HG02981 (cell line): ENCODE results near the gene PLXNA2.

Source experiments
- ATAC-seq: cut with Tn5 transposase; IDR thresholded peaks from one replicate; pipeline ENCODE4 v1.9.1; 2021; ENCODE audit warnings: mild to moderate bottlenecking, moderate library complexity; ENCODE audit not compliant: unreplicated experiment

Gene PLXNA2

DNA sequence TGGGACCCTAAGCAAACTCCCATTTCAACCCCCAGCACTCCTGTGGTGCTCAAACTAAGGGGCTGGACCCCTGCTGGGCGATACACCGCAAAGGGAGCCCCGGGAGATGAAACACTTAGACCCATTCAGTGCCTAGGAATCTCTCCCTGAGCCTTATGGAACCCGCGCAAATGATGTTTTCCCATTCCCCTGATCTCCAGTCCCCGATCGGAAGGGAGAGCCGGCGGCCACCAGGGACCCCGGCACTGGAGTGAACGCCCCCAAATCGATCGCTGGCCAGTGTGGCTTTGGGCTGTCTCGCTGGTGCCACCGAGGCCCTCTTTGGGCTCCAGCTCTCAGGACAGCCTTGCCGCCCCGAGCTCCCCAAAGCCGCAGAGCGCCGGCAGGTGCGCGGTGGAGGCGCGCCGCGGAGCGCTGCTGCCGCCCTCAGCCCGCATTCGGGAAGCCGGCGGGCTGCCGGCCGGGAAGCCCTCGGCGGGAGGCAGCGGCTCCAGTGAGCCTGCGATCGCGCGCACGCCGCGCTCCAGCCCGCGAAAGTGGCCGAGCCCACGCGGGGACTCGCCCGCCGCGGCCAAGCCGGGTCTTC, 1.1 kb downstream of the PLXNA2 start:
- ATAC-seq: no peak

DNA sequence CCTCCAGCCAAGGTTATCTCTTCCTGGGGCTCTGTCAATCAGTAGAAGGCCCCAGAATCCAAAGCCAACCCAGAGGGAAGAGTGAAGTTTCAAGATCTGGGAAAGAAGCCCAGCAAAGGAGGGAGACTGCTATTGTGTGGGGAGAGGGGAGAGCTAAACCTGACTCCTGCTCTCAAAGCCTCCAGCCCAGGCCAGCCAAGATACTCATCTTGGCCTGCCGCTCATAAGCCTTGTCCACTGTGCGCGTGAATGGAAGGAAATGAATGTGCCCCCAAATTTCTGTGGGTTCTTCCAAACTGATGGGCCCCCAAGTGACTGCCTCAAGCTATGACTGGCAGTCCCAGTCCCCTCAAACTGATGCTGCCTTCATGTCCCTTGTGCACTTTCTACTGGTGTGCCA, 2.0 kb downstream of the PLXNA2 start:
- no peak for ATAC-seq

DNA sequence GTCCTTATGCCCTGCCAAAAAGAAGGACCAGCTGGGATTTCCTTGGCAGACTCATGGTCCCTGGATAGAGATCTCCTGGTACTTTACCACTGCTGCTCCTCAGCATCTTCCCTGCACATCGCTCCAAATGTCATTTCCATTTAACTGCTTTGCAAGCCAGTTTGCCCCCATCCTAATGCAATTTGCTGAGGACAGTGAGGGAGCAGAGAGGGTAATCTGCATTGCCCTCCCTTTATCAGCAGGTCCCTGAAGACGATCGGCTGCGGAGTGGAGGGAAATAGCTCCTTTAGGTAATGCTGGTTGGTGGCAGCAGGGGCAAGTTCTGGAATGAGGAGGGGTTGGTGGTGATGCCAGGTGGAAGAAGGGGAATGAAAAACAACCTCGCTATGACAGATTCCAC, 2.7 kb downstream of the PLXNA2 start:
- no peak for ATAC-seq

DNA sequence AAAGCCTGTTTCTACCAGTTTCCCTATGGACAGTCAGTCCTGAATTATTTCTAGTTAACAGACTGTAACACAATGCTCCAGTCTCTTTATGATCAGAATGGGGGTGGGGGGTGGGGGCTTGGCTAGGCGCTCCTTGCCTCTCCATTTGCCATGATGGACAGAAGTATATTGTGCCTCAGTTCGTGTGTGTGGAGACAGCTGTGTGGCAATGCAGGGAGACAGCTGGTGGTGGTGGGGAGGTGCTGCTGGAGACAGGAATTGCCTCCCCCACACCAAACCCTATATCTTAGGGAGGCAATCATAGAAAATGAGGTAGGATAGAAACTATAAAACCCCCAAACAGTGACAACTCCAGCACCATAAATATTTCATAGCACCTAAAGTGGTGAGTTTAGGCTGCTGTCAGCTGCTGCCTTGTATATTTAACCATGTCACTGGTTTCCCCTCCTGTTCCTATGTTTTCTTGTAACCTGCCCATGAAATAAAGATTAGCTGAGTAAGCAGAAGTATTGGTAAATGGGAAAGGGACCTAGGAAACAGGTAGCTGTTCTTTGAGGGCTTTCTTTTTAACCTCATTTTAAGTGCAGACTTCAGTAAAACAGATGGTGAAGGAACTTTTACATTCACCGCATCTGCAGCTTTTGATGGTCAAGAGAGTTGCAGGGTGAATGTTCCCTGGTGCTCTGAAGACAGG, 3.4 kb downstream of the PLXNA2 start:
- ATAC-seq: no peak

DNA sequence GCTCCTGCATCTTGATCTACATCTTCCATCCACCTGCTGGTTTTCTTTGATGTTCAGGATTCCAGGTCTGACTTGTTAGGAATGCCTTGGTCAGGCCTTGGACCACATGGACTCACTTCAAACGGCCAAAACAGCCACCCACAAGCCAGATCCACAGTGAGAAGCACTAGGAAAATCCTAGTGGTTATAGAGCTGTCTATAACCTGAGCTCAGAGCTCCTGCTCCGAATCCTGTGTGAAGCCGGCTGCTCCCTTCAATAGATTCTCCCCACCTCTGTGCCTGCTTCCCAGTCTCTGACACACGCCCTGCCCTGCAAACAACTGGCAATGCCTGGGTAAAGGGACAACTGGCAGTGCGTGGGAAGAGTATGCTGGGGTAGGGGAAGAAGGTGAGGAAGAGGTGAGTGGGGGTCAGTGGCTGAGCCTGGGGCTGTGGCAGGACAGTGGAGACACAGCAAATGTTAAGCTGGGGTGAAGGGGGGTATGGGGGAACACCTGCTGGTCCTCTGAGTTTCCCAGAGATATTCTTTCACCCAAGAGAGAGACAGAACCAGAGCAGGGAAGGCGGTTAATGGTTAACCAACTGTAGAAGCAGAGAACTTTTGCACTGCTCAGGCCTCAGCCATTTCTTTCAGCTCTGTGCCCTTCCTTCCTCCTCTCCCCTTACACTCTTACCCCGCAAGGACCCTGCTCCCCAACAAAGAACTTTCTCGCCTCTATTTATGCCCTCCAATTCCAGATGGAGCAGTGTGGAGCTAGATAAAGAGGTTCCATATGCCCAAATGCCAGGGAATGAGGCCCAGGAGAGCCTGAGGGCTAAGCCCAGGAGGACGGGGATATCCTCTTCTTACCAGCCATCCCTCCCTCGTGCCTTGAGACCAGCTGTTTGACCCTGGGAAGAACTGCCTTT, 4.5 kb downstream of the PLXNA2 start:
- no peak for ATAC-seq

DNA sequence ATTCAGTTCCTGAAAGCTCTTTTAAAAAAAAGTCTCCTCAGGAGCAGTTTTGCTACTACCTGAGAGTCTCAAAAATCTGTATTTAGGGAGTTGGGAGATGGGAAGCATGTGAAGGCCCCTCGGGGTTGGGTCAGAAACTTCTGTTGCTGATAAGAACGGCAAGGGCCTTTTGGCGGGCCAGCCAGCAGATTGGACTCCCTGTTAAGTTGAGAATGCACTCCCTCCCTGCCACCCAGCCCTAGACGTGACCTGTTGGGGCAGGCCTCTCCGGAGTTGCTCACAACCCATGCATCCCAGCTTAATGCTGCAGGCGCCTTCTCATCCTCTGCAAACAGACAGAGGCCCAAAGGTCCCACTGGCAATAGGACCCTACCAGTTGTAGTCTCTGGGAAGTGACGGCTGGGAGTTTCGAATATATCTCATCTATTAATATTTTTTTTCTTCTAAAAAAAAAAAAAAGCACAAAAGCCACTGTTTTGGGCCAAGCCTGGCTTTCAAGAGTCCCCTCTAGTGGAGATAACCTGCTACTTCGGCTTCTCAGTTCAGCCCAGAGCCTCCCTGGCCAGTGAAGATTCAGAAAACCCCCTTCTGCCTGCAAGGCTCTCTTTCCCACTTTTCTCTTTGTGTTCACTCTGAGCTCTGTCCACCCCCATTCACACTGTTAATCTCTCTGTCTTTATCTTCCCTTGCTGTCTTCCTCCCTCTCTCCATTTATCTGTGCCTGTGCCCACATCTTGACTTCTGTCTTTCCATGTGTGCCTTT, 5.3 kb downstream of the PLXNA2 start:
- ATAC-seq: no peak

DNA sequence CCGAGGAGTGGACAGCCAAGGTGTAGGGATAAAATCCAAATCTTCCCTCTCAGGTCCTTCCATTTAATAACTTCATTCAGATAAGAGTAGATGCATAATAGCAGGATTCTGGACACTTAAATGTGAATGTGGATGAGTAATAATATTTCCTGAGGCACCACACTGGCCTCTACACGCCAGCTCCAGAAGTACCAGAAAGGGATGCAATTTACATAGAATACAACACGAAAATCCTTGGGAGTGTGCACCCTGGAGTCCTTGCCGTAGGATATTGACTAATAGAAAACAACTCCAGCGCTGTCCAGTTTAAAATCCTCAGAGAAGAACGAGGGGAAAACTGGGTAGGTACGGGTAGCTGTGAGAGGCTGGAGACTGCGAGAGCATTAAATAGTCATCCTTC, 6.9 kb downstream of the PLXNA2 start:
- ATAC-seq: no peak

DNA sequence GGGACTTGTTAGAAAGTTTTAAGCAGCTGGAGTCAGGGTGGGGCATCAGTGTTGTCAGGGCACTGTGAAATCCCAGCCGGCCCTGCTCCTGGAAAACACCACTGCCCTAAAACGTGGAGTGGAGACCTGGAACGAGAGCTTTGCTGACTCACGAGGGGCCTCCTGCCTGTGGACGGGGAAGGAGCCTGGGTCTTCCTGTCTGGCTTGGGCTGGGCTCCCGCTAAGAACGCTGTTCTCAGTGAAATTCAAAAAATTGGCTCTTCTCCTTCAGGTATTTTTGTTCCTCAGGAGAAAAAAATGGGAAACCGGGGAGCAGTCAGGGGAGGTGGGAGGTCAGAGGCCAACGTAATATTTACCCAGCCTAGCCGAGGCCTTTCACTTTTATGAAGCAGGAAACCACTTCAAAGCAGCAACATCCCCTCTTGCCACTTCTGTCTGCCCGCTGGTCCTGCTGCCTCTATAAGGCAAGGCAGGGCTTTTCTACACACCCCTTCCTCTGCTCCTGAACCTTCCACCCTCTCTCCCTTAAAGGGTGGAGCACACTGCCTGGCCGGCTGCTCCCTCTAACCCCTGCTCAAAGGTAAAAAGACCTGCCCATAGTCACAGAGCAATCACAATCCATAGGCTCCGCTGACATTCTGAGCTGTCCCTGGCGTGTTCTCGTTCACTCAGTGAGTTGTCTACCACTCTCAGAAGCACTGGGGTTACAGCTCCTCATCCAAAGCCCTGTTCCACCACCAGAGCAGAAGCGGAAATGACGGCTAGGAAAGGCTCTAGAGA, 8.0 kb downstream of the PLXNA2 start:
- ATAC-seq: no peak

DNA sequence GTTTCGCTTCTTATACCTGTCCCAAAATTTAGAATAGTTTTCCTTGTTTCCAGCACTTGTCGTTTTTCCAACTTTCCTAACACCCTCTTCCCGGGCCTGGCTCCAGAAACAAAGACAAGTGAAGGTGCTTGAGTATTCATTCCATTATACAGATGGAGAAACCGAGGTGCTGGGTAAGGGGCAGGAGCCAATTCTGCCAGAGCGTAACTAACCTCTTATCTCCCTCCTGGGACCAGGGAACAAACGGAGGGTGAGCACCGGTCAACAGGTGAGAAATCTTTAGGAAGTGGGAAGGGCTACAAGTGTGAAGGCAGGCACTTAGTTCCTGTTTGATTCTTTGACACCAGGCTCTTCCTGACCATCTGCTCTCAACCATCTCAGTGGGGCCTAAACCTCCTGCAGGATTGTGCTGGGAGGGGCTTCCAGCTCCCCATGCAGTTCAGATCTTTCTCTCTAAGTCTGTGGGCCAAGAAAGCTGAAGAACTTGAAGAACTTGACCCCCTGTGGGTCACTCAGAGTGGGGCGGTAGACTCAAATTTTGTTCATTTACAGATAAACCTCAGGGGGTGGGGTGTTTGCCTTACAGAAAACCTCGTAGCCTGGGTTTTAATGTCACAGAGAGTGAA, 8.7 kb downstream of the PLXNA2 start:
- ATAC-seq: no peak

DNA sequence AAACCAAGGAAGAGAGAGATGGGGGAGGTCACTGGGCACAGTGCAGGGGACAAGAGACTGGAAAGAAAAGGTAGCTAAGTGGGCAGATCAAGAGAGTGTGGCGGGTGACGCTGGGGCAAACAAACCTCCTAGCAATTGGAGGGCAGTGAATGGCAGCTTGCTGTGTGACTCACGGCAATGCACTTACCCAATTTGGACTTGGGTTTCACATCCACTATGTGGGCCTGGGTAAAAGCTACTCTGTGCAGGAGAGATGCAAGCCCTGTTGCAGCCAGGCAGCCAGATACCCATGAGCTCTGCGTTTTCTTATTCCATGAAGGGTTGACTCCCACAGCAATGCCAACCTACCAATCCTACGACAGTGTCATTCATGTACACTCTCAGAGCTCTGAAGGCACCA, 9.5 kb downstream of the PLXNA2 start:
- no peak for ATAC-seq

DNA sequence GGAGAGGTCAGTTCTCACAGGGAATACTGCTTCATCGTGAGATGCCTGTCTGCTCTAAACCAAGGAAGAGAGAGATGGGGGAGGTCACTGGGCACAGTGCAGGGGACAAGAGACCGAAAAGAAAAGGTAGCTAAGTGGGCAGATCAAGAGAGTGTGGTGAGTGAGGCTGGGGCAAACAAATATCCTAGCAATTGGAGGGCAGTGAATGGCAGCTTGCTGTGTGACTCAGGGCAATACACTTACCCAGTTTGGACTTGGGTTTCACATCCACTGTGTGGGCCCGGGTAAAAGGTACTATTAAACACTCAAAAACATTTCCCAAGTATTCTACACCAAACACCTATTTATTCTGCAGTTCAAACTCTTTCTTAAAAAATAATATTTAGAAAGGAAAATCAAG, 10.2 kb downstream of the PLXNA2 start:
- ATAC-seq: no peak

DNA sequence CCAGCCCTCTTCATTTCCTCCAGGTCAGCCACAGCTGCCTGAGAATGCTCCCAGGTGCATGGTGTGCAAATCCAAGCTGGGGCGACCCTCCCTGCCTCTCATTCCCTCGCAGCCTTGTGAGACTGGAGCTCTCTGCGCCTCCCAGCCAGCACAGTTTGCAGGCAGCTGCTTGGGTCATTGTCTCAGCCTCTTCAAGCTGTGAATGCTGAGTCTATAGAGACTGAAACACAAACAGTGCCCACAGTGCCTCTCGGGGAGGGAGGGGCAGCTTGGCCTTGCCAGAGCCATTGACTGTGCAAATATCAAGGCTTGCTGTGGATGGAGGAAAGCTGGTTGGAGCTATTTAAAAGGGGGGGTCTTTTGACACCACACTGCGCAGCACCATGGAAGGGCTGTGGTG, 10.6 kb downstream of the PLXNA2 start:
- ATAC-seq: no peak

DNA sequence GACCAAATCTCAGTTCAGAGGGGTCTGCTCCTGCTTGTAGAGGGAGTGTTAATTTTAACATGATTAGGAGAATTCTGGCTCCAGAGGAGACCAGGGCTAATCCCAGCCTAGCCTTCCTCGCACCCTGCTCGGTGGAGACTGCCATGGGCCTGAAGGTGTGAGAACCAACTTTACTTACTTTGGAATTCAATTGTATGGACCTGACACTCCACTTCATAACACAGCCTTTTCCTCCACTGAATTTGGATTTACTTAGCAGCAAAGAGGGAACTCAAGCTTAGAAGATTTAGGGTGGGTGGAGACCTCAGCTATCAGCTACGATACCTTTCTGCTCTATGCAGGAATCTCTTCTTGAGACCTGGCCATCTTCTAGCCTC, 11.5 kb downstream of the PLXNA2 start:
- ATAC-seq: no peak

DNA sequence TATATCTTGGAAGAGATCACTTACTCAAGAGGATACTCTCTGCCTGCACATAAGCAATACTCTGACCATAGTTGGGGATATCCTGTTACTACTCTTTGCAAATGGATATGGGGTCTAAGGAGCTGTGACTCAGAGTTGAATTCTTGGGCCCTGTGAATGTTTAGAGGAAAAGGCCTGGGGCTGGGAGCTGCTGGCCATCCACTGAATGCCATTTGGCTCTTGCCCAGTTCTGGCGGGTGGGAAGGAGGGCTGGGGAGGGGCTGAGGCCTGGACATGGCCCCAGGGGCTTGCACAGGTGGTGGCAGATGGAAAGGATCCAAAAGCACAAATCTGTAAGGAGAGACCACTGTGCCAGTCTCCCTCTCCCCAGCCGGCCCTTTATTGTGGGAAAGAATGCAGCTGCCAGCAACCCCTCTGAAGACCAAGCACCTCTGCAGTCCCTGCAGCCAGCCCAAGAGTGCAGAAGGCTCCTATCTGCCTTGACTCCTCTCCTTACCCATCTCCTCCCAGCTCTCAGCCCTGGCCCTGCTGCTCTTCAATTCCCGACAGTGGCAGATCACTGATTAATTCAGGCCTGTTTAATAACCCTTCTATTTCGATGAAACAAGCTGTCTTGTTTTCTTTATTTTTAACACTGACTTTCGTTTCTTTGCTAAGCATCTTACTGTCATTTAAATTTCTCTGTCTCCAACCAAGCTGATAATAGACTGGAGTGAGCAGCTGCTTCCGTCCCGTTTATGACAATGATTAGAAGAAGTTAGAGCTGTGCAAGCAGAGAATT, 12.1 kb downstream of the PLXNA2 start:
- no peak for ATAC-seq

DNA sequence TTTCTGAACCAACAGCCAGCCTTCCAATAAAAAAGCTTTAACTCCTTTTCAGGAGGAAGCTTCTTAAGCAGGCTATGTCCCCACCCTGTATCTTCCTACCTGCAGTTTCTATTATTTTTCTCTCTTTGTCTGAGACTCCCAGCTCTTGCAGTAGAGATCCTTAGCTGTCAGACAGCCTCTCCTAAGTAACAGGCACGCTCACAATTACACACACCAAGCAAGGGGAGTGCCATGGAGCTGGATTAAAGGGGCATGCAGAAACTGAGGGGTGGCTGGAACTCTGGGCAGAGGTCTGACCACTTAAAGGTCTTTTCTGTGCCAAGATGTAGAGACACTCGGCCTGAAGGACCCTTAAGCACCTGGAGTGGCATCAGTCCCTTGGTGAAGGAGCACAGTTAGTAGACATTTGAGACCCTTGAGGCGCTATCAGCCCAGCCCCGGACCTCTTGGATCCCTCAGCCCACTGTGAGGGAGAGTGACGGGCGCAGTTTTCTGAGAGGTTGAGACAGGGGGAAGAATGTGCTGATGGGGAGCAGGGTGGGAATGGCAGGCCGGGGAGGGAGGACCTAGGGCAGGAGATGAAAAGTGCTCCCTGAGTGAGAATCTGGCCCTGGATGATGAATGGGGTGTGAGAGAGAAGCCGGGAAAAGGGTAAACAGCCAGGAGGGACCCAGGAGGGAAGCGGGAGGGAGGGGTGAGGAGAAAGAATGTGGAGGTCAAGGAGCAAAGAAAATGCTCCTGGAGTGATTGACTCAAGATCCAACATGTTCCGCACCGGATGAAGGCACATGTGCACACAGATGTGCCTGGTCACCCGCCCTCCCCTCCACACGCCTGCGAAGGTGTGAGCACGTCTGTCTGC, 13.3 kb downstream of the PLXNA2 start:
- no peak for ATAC-seq

DNA sequence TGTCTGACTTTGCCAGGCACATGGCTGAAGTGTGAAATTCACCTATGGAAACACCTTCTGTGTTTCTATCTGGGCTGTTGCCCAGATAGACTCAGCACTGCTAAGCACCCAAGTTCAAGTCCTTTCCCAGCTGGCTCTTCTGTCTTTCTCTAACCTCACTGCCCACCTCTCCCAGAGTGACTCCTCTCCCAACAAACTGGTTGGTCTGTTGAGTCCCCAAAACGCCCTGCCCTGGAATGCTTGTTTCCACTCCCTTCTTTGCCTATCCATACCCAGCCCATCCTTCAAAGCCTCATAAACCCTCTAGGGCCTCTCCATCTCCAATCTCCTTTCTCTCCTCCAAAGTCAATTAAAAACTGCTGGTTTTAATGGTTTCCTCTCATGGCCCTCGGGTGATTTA, 15.6 kb downstream of the PLXNA2 start:
- no peak for ATAC-seq

DNA sequence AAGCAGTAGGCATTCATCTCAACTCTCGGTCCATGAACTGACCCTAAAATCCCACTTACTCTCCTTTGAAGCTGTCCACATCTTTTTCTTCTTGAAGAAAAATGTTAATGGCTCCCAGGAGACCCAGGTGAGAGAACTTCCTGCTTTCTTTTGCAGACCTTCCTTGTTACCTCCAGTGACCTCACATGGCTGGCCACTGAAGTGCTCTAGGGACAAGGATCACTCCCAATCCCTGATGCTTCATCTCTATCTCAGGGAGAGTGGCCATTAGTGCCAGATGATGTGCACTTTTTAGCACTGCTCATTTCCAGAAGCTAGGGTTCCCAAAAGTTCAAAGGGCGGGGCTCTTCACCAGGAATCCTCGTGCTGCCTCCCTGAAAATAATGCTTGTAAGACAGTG, 16.2 kb downstream of the PLXNA2 start:
- no peak for ATAC-seq

DNA sequence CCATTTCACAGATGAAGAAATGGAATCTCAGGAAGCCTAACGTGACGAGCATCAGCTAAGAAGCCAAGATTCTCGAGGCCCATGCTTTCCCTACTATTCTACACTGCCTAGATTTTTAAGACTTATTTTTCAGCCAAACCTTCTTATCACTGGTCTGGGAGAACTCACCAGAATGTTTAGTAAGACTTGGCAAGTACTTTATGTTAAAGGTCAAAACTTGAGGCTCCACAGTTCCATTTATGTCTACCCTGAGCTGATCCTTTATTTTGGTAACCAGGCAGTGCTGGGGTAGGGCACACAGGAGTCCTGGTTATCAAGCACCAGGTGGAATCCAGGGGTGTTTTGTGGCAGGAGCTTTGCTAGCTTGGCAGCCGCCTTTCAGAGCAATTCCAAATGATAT, 16.8 kb downstream of the PLXNA2 start:
- no peak for ATAC-seq
